Measurements from ENCODE around the gene B3GAT2.

Gene B3GAT2

DNA sequence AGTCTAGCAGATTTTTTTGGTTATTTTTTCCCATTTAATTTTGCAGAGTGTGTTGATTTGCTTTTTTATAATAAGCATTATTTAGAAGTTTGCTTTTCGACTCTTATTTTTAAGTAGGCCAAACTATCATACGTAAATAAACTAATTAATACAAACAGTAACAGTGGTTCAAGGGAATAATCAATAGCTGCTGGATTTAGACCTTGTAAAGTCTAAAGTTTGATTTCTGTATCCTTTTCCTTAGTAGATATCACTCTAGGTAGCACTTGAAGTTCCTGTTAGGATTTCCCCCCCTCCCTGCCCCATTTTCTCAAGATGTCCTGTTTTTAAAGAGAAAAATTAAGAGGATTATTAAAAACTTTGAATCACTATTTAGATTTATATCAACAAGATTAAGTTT lies 136.1 kb downstream of the B3GAT2 start:
- TF ChIP-seq, protein P1, sequence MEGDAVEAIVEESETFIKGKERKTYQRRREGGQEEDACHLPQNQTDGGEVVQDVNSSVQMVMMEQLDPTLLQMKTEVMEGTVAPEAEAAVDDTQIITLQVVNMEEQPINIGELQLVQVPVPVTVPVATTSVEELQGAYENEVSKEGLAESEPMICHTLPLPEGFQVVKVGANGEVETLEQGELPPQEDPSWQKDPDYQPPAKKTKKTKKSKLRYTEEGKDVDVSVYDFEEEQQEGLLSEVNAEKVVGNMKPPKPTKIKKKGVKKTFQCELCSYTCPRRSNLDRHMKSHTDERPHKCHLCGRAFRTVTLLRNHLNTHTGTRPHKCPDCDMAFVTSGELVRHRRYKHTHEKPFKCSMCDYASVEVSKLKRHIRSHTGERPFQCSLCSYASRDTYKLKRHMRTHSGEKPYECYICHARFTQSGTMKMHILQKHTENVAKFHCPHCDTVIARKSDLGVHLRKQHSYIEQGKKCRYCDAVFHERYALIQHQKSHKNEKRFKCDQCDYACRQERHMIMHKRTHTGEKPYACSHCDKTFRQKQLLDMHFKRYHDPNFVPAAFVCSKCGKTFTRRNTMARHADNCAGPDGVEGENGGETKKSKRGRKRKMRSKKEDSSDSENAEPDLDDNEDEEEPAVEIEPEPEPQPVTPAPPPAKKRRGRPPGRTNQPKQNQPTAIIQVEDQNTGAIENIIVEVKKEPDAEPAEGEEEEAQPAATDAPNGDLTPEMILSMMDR (IDR thresholded peaks at IDR 0.05; ENCODE audit: control insufficient read depth, insufficient read depth, low read depth, low read length, missing control alignments), result no peak
- no peak overlapping the region for H3K4me3 ChIP-seq (ENCODE audit: control insufficient read depth, low read depth, low read length)
- no peak for DNase-seq (ENCODE audit: low read depth)

DNA sequence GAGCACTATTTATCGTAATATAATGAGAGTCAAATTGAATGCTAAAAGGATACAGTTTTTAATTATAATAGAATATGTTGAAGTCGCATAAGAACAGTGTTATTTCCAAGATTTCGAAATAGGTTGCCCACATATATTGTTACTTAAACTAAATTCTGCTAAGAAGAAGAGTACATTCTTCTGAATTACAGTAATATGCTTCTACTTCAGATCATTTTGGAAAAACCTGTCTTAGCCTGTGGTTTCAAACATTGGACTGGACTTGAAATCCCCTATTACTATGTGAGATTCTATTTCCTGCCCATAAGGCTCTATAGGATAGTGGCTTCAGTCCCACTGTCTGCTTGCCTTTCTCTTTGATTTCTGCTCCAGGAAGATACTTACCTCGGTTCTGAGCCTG lies 137.2 kb downstream of the B3GAT2 start:
- no peak overlapping the region for H3K4me3 ChIP-seq (ENCODE audit: control insufficient read depth, low read depth, low read length)
- TF ChIP-seq, protein P1 (IDR thresholded peaks at IDR 0.05; ENCODE audit: control insufficient read depth, insufficient read depth, low read depth, low read length, missing control alignments), result no peak
- DNase-seq (ENCODE audit: low read depth), result no peak

DNA sequence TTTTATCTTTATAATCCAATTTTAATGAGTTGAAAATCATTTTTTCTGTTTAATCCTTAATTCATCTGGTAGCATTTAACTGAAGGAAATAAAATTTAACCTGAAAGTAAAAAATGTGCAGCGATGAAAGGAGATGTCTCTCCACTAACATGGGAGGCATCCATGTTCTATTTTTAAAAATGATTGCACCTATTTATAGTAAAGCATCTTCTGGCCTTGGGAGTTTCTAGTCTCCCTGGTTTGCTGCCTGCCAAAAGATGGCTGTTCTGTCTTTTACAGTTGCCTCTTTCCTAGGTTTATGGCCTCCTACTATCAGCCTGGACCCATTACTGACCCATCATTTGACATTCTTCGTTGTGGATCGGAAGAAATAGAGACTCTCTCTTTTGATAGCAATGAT lies 143.0 kb downstream of the B3GAT2 start:
- DNase-seq (ENCODE audit: low read depth), result no peak
- no peak overlapping the region for H3K4me3 ChIP-seq (ENCODE audit: control insufficient read depth, low read depth, low read length)
- TF ChIP-seq, protein P1 (IDR thresholded peaks at IDR 0.05; ENCODE audit: control insufficient read depth, insufficient read depth, low read depth, low read length, missing control alignments), result no peak

DNA sequence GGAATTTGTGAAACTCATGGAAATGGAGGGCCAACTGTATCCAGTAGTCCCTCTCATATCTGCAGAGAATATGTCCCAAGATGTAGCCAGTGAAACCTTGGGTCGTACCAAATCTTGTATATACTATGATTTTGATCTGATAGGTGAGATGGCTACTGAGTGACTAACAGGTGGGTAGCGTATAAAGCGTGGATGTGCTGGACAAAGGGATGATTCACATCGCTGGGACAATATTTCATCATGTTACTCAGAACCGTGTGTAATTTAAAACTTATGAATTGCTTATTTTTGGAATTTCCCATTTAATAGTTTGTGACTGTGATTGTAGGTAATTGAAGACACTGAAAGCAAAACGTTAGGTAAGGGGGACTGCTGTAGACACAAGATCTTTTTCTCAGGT lies 145.1 kb downstream of the B3GAT2 start:
- no peak for DNase-seq (ENCODE audit: low read depth)
- TF ChIP-seq, protein P1 (IDR thresholded peaks at IDR 0.05; ENCODE audit: control insufficient read depth, insufficient read depth, low read depth, low read length, missing control alignments), result no peak
- no peak overlapping the region for H3K4me3 ChIP-seq (ENCODE audit: control insufficient read depth, low read depth, low read length)

Measured in AG09309 (cell line).